HAP-1 (cell line): Measurements from ENCODE around the gene PGBD5.

Experiments used
- DNase-seq, 2 experiments: peaks; one replicate each; pipeline ENCODE4 v3.0.0-alpha.2; 2016 to 2020; ENCODE audit warnings: low spot score in 2 of 2
- H3K27me3 ChIP-seq: fragments of 250-450 bp; sonication (Bioruptor Pico); 2 replicates; pipeline ENCODE4 v1.5.1; 2020; ENCODE audit warnings: low read depth, mild to moderate bottlenecking, moderate library complexity
- H3K36me3 ChIP-seq: fragments of 250-450 bp; sonication (Bioruptor Pico); replicated peaks from 2 replicates; pipeline ENCODE4 v1.5.1; 2020; ENCODE audit warnings: mild to moderate bottlenecking
- H3K4me1 ChIP-seq: fragments of 250-450 bp; sonication (Bioruptor Pico); 2 replicates; pipeline ENCODE4 v1.5.1; 2020; ENCODE audit warnings: mild to moderate bottlenecking
- H3K4me3 ChIP-seq: fragments of 250-450 bp; sonication (Bioruptor Pico); 2 replicates; pipeline ENCODE4 v1.5.1; 2020; ENCODE audit warnings: mild to moderate bottlenecking, moderate library complexity
- H3K9me3 ChIP-seq: fragments of 250-450 bp; sonication (Bioruptor Pico); 2 replicates; pipeline ENCODE4 v1.5.1; 2020; ENCODE audit warnings: mild to moderate bottlenecking, moderate library complexity
- in situ Hi-C: fragments of 300-500 bp; cut with MboI; formaldehyde crosslinking; loops from 3 replicates; pipeline ENCODE4 v1.14.3; 2020; ENCODE audit warnings: low sequenced_read_pairs, inconsistent platforms, mixed read lengths

PGBD5 gene

DNA sequence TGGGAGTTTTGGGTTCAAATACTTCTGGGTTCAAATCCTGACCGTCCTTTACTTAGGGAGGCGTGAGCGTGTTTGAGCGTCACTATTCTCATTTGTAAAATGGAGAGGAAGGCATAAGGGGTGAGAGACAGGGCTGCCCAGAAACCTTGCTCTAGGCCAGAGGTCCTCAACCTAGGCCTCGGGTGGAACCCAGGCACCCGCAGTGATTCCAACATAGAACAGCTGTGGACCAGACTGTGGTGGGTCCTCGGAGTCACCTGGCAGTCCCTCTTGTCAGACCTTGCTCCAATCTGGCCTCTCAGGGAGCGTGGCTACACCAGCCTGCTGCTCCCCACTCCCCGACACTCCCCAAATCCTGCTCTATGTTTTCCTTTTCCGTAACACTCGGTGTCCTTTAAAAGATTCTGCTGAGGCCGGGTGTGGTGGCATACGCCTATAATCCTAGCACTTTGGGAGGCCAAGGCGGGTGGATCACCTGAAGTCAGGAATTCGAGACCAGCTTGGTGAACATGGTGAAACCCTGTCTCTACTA lies 116.4 kb downstream of the PGBD5 start:
- no peak for DNase-seq
- in situ Hi-C loops = loop anchor here (10.0 to 25.0 kb wide), 3 partner anchors 595 to 1047 kb away; partner anchors contain the start of gene RAB4A
- no peaks in the 10 kb centered on the region for H3K27me3 ChIP-seq
- no peak overlapping the region for H3K4me3 ChIP-seq
- H3K4me1 ChIP-seq = peaks cover 3% of the 10 kb centered on the region; the same call in 1 of the 2 replicates
- no peaks in the 10 kb centered on the region for H3K9me3 ChIP-seq
- H3K36me3 ChIP-seq = no peaks in the 10 kb centered on the region

DNA sequence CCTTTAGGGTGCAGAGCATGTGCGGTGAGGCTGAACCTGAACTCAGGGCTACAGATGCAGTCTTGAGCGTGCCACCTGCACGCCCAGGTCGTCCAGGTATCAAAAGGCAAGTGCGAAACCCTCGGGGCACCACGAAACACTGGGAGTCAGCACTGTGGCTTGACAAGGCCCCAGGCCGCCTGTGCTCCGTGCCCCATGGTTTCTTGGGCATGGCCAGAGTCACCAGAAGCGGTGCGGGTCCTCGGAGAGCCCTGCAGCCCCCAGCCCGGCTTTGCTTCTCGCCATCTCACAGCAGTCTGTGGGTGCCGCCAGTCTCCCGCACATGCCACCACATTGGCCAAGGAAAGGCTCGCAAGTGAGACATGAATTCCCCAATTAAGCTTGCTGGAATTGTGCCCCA lies 117.3 kb downstream of the PGBD5 start:
- in situ Hi-C loops = loop anchor here (25.0 kb wide), 2 partner anchors 647 to 1047 kb away; partner anchors contain the start of gene RAB4A
- Histone ChIP-seq H3K9me3 (no peaks in the 10 kb centered on the region), H3K36me3 (no peaks in the 10 kb centered on the region), H3K4me1 (peaks cover 3% of the 10 kb centered on the region; the same call in 1 of the 2 replicates), H3K4me3 (no peak overlapping the region), H3K27me3 (no peaks in the 10 kb centered on the region)
- no peak for DNase-seq

DNA sequence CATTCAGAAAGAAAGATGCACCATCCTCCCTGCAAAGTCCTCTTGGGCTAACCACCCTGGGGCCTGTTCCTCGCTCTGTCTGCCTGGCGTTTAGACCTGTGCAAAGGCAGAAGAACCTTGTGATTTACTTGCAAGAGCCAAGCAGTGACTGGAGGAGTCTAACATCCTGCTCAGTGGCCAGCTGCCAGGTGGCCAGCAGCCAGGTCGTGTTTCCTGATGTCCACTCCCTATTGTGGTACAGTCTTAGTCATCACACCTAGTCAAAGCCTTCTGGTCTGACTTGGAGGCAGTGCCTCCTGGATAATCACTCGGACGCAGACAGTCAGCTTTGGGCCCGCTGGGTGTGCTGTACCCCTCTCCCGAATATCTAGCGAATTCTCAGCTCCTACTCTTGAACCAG lies 118.1 kb downstream of the PGBD5 start:
- H3K27me3 ChIP-seq = no peaks in the 10 kb centered on the region
- H3K9me3 ChIP-seq = no peaks in the 10 kb centered on the region
- H3K4me1 ChIP-seq = peaks cover 3% of the 10 kb centered on the region; the same call in 1 of the 2 replicates
- H3K4me3 ChIP-seq = no peak overlapping the region
- H3K36me3 ChIP-seq = no peaks in the 10 kb centered on the region
- DNase-seq = no peak
- in situ Hi-C loops = loop anchor here (25.0 kb wide), 2 partner anchors 646 to 1046 kb away; partner anchors contain the start of gene RAB4A

DNA sequence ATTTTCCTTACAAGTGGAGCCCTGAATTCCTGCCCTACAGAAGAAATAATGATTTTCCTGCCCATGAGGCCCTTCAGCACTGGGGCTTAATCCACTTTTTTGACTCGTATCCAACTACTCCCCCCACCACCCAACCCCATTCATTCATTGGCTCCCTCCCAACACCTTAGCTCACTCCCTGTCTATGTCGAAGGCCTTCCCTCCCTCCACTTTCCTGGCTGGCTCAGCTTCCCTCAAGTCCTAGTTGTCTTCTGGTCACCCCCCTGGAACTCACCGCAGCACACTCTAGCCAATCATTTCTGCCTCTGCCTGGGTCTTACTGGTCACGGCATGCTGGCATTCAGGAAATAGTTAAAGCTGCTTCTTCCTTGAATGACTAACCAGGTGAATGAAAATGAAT lies 118.9 kb downstream of the PGBD5 start:
- H3K9me3 ChIP-seq = no peaks in the 10 kb centered on the region
- no peaks in the 10 kb centered on the region for H3K36me3 ChIP-seq
- no peaks in the 10 kb centered on the region for H3K27me3 ChIP-seq
- in situ Hi-C loops = loop anchor here (25.0 kb wide), 2 partner anchors 645 to 1045 kb away; partner anchors contain the start of gene RAB4A
- H3K4me1 ChIP-seq = peaks cover 3% of the 10 kb centered on the region; the same call in 1 of the 2 replicates
- H3K4me3 ChIP-seq = no peak overlapping the region
- DNase-seq = peak; percentile 24 to 27

DNA sequence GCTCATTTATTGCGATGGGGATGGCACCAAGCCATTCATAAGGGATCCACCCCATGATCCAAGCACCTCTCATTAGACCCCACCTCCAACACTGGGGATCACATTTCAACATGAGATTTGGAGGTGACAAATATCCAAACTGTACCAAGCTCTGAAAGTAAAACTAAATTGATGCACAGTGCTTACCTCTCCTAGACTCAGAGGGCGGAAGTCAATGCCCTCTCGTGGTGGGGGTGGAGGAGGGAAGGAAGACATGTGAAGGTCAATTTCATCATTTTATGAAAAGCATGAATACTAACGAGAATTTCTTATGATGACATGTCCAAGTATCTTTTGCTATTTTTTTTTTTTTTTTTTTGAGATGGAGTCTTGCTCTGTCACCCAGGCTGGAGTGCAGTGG lies 120.0 kb downstream of the PGBD5 start:
- in situ Hi-C loops = loop anchor here (25.0 kb wide), 2 partner anchors 644 to 1044 kb away; partner anchors contain the start of gene RAB4A

DNA sequence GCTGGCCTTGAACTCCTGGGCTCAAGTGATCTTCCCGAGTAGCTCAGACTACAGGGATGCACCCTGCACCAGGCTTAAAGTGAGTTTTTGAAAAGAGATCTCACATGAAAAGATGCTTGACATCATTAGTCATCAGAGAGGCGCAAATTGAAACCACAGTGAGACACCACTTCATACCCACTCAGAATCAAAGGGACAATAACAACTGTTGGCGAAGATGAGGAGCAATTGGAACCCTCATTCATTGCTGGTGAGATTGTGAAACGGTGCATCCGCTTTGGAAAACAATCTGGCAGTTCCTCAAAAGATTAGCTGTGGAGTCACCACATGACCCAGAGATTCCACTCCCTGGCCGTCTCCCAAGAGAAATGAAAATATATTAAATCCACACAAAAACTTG lies 122.3 kb downstream of the PGBD5 start:
- no peak overlapping the region for H3K4me3 ChIP-seq
- DNase-seq = no peak
- no peaks in the 10 kb centered on the region for H3K36me3 ChIP-seq
- H3K27me3 ChIP-seq = no peaks in the 10 kb centered on the region
- no peaks in the 10 kb centered on the region for H3K9me3 ChIP-seq
- in situ Hi-C loops = loop anchor here (25.0 kb wide), 2 partner anchors 642 to 1042 kb away; partner anchors contain the start of gene RAB4A
- peaks cover 3% of the 10 kb centered on the region; the same call in 1 of the 2 replicates for H3K4me1 ChIP-seq

More for the DNA sequence above, 120.0 kb downstream of the PGBD5 start:
- no peak for DNase-seq
- H3K9me3 ChIP-seq = no peaks in the 10 kb centered on the region
- H3K4me3 ChIP-seq = no peak overlapping the region
- H3K27me3 ChIP-seq = no peaks in the 10 kb centered on the region
- H3K36me3 ChIP-seq = no peaks in the 10 kb centered on the region
- peaks cover 3% of the 10 kb centered on the region; the same call in 1 of the 2 replicates for H3K4me1 ChIP-seq

DNA sequence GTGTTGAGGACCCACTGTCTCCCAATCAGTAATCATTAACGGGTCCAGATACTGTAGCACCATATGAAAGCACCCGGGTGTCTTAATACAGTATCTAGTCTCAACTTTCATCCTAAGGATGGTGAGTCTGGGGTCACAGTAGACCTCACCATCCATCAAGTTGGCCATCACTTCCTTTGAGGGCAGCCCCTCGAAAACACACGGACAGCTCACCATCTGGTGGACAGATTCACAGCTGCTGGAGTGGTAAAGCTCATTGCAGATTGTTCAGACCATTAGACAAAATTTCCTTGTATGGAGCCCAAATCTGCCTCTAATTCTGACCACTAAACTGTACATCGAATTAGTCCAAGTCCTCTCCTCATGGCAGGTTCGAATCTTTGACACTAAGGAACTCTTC lies 123.1 kb downstream of the PGBD5 start:
- peaks cover 3% of the 10 kb centered on the region; the same call in 1 of the 2 replicates for H3K4me1 ChIP-seq
- no peak overlapping the region for H3K4me3 ChIP-seq
- H3K36me3 ChIP-seq = no peaks in the 10 kb centered on the region
- no peak for DNase-seq
- in situ Hi-C loops = loop anchor here (25.0 kb wide), 2 partner anchors 641 to 1041 kb away; partner anchors contain the start of gene RAB4A
- no peaks in the 10 kb centered on the region for H3K9me3 ChIP-seq
- no peaks in the 10 kb centered on the region for H3K27me3 ChIP-seq

DNA sequence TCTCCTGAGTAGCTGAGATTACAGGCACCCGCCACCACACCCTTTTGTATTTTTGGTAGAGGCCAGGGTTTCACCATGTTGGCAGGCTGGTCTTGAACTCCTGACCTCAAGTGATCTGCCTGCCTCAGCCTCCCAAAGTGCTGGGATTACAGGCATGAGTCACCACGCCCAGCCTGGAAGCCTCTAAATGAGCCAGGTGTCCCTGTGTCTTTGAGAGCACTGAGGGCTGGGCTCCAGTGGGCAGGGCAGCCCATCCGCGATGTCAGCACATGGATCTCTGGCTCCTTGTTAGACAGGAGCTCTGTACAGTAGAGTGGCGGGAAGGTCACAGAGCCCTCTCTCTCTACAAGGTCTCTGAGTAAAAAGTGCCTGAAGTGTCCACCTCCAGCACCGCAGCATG lies 124.3 kb downstream of the PGBD5 start:
- H3K36me3 ChIP-seq = no peaks in the 10 kb centered on the region
- in situ Hi-C loops = loop anchor here (25.0 kb wide), 2 partner anchors 640 to 1040 kb away; partner anchors contain the start of gene RAB4A
- no peak for DNase-seq
- H3K4me3 ChIP-seq = no peak overlapping the region
- peaks cover under 1% of the 10 kb centered on the region; the same call in 1 of the 2 replicates for H3K4me1 ChIP-seq
- H3K9me3 ChIP-seq = no peaks in the 10 kb centered on the region
- H3K27me3 ChIP-seq = no peaks in the 10 kb centered on the region

DNA sequence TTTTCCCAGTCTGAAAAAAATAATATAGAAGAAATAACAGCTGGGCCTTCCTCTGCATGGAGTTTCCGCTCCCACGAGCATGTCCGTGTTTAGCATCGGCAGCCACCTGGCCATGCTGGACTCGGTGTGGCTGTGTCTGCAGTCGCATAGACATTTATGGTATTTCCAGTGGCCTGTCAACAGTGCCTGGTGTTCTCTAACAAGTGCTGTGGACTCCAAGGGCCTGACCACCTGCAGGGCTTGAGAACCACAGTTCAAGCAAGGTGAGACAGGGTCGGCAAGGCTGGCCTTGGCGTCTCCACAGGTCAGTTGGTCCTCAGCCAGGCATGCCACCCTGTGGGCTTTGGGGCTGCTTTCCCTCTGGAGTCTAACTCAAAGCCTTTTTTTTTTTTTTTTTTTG lies 124.8 kb downstream of the PGBD5 start:
- H3K9me3 ChIP-seq = no peaks in the 10 kb centered on the region
- H3K4me1 ChIP-seq = no peaks in the 10 kb centered on the region
- no peak overlapping the region for H3K4me3 ChIP-seq
- no peaks in the 10 kb centered on the region for H3K36me3 ChIP-seq
- DNase-seq = no peak
- no peaks in the 10 kb centered on the region for H3K27me3 ChIP-seq
- in situ Hi-C loops = loop anchor here (25.0 kb wide), 2 partner anchors 639 to 1039 kb away; partner anchors contain the start of gene RAB4A

DNA sequence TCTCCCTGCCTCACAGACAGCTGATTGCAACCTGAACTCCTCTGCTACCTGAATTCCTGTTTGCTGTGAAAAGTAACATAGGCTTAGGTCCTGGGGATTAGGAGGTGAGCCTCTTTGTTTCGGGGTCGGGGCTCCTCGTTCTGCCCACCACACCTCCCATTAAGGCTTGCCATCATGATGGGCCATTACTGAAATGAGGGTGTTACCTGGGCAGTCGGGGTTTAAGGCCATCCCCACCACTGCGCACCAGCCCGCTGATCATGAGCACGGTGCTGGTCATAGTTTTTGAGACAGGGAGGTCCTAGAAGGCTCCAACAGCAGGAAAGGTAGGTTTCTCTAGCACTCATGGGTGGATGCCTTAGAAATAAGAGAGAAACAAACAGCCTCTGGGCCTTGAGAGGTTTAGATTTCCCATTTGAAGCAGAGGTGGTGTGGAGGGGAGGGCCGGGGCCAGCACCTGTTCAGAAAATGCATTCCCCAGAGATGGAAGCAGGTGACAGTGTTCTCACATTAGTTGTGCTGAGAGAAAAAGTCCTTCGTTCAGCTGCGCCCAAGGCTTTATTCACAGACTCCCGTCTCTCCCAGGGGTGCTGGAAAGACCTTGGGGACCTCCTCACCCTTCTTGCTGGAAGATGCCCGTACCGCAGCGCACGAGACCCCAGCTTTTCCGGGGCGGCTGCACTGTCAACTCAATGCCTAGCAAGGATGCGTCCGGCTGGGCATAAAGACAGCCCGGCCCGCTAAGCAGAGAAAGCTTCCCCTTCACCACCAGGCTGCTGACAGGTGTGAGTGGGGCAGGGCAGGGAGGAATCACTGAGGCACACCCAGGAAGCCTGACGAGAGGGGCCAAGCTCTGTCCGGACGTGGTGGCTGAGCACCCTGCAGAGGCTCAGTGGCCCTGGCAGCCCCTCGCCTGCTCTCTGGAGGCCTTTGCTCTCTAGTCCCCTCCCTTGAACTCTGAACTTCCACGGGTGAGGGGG lies 125.5 kb downstream of the PGBD5 start:
- H3K36me3 ChIP-seq = no peaks in the 10 kb centered on the region
- in situ Hi-C loops = loop anchor here (25.0 kb wide), 2 partner anchors 638 to 1038 kb away; partner anchors contain the start of gene RAB4A
- no peak overlapping the region for H3K4me3 ChIP-seq
- H3K4me1 ChIP-seq = no peaks in the 10 kb centered on the region
- H3K9me3 ChIP-seq = no peaks in the 10 kb centered on the region
- no peaks in the 10 kb centered on the region for H3K27me3 ChIP-seq
- DNase-seq = no peak

DNA sequence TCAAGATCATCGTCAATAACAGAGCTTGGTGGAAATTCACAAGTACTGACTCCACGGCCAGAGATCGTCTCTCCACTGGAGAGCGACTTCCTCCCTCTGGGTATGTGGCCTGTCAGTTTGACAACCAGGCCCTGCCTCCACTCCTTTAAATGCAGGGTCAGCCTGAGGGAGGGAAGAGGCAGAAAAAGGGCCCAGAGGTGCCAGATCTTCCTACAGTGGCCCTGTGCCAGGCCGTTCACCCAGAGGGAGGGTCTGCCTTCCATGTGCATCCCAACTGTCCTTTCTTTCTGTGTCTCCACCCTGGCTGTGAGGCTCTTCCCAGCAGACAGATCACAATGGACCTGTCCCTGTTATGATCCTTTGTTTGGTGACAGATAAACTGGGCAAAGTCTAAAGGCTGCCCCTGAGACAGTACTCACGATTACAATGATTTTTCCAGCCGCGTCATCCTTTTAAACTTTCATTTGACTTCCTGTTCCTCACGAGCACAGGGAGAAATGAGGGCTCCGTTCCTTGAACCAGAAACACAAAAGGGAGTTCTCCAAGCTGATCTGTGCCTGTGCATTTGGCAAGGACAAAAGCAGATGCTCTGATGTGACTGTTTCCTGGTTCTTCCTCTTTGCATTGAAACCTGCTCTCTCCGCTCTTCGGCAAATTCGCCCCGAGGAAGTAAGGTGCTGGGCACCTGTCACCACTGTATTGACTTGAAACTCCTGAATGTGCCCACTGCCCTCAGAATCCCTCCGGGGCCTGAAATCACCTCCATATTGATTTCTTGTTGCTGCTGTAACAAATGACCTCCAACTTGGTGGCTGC lies 126.7 kb downstream of the PGBD5 start:
- H3K4me1 ChIP-seq = no peaks in the 10 kb centered on the region
- no peaks in the 10 kb centered on the region for H3K9me3 ChIP-seq
- no peak overlapping the region for H3K4me3 ChIP-seq
- no peaks in the 10 kb centered on the region for H3K36me3 ChIP-seq
- in situ Hi-C loops = loop anchor here (25.0 kb wide), 2 partner anchors 637 to 1037 kb away; partner anchors contain the start of gene RAB4A
- no peaks in the 10 kb centered on the region for H3K27me3 ChIP-seq
- peak in 1 of 2 experiments; percentile 3 for DNase-seq

DNA sequence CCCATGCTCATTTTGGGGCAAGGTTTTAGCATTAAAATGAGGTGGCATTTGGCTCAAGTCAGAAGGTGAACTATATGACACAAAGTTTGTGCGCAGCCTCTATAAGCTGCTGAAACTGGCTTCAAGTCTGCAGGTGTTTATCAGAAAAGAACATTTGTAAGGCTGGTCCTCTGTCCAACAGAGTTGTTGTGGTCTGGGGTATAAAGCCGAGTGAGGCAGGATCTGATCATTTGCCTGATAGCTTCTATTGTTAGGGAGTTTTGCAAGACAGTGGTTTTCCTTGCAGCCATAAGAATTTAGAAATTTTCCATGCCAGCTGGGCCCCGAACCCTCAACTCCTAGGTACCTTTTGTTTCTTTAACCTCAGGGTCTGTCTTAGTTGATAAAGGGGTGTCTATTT lies 130.8 kb downstream of the PGBD5 start:
- no peaks in the 10 kb centered on the region for H3K4me1 ChIP-seq
- no peaks in the 10 kb centered on the region for H3K27me3 ChIP-seq
- no peak for DNase-seq
- H3K4me3 ChIP-seq = no peak overlapping the region
- no peaks in the 10 kb centered on the region for H3K9me3 ChIP-seq
- in situ Hi-C loops = no loop called here
- no peaks in the 10 kb centered on the region for H3K36me3 ChIP-seq

DNA sequence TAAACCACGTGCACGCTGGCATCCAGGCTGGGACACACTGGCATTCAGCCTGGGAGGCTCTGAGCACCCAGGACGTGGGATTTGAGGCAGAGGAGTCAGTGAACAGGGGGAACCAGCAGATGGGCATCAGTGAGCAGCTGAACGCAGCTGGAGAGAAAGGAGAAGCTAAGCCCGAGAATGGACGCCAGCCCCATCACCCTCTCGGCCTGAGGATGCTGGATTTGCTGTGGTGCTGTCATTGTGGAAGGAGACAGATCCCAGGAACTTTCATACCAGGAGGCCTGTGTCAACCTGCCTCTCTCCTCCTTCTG lies 132.8 kb downstream of the PGBD5 start:
- in situ Hi-C loops = no loop called here
- Histone ChIP-seq H3K4me1 (no peaks in the 10 kb centered on the region), H3K9me3 (no peaks in the 10 kb centered on the region), H3K27me3 (no peaks in the 10 kb centered on the region), H3K4me3 (no peak overlapping the region), H3K36me3 (no peaks in the 10 kb centered on the region)
- no peak for DNase-seq
